ENCODE data around the gene ATM. TPM values are rescaled to one million over a fixed set of nuclear protein-coding genes. Genes with fewer than 3 reads are reported as not detected.

Gene ATM
- total and polyA plus RNA-seq, 2 donors (not counting 3 experiments of a cell fraction or from before 2014, with no cell fraction given): 11.8 to 49.7 TPM

GRCh38 chr11:108368134-108368533 is 145.3 kb downstream of the ATM start:
- no peak overlapping the region for H3K4me3 ChIP-seq (replicated peaks in 1 of 3; ENCODE audit: insufficient read depth in 1 of 3, low read depth in 1 of 3, low read length in 3 of 3)
- no peaks in the 10 kb centered on the region for H3K27me3 ChIP-seq (ENCODE audit: control insufficient read depth in 2 of 2, insufficient read depth in 2 of 2, low read length in 2 of 2)
- CTCF ChIA-PET: no interaction called here
- H3K9ac ChIP-seq (replicated peaks; ENCODE audit: extremely low read depth, insufficient read depth, low read length): no peak overlapping the region
- POLR2A ChIA-PET: no interaction called here
- no TSS peak for BruUV-seq (replicated peaks)
- no peak for TF ChIP-seq POLR2AphosphoS5 (IDR thresholded peaks at IDR 0.05; ENCODE audit: insufficient read depth, low read depth, low read length)
- TF ChIP-seq JUN (IDR thresholded peaks at IDR 0.05; ENCODE audit: borderline replicate concordance, insufficient read depth, insufficient read length, low read depth): no peak
- TF ChIP-seq EZH2 (IDR thresholded peaks at IDR 0.05; ENCODE audit: borderline replicate concordance, low read depth, low read length, severe bottlenecking): no peak
- TF ChIP-seq CTCF (IDR thresholded peaks at IDR 0.05; ENCODE audit: extremely low read depth in 1 of 2, insufficient read depth in 1 of 2, low read depth in 1 of 2, low read length in 2 of 2): no peak
- TF ChIP-seq POLR2A (IDR thresholded peaks at IDR 0.05; ENCODE audit: low read depth, low read length): no peak
- no peak for TF ChIP-seq MAX (IDR thresholded peaks at IDR 0.05; ENCODE audit: insufficient read depth, insufficient read length)
- TF ChIP-seq FOS (IDR thresholded peaks at IDR 0.05; ENCODE audit: borderline replicate concordance, insufficient read depth, low read length): no peak
- TF ChIP-seq GATA2 (IDR thresholded peaks at IDR 0.05; ENCODE audit: insufficient read depth, insufficient read length, low read depth, low read length): no peak
- H3K4me1 ChIP-seq (ENCODE audit: control insufficient read depth, extremely low read depth, insufficient read depth, low read length): no peaks in the 10 kb centered on the region
- H3K4me2 ChIP-seq (ENCODE audit: insufficient read depth, low read length): no peak overlapping the region
- H4K20me1 ChIP-seq (replicated peaks; ENCODE audit: control insufficient read depth, extremely low read depth, insufficient read depth, low read length): no peaks in the 10 kb centered on the region
- H3K36me3 ChIP-seq (ENCODE audit: control insufficient read depth in 2 of 2, extremely low read depth in 1 of 2, insufficient read depth in 2 of 2, low read length in 2 of 2): no peaks in the 10 kb centered on the region
- H3K27ac ChIP-seq (ENCODE audit: insufficient read depth, low read depth, low read length): no peak overlapping the region
- H3K9me3 ChIP-seq (replicated peaks; ENCODE audit: control insufficient read depth, insufficient read depth, low read length): no peaks in the 10 kb centered on the region
- H2AFZ ChIP-seq (ENCODE audit: low read depth, low read length): no peak overlapping the region
- no peaks in the 10 kb centered on the region for H3K79me2 ChIP-seq (ENCODE audit: control insufficient read depth, insufficient read depth, low read length)
- no peak for DNase-seq (ENCODE audit: low read depth, low spot score)
- dilution Hi-C loops (cut with MboI; ENCODE audit: extremely low pct_ligation_motif_present, low sequenced_read_pairs) (no loop called here), intact Hi-C loops (cut with micrococcal nuclease) (no loop called here)
- H3K9me1 ChIP-seq (replicated peaks; ENCODE audit: control insufficient read depth, extremely low read depth, insufficient read depth, low read length): no peaks in the 10 kb centered on the region
- no peak for FAIRE-seq
